Stimulated activated effector memory CD8-positive, alpha-beta T cell treated with anti-CD3 and anti-CD28 coated beads, Interleukin-12 subunit alpha, Interleukin-12 subunit beta, amount 100 ng/mL, for 72 hours (primary cell): ENCODE measurements around the gene HOMER2.
"Not testable (repeated sequence)": the region's sequence is repeated elsewhere in the genome, so short reads cannot be mapped to it uniquely, and the experiment has no call there.

Experiments
- ATAC-seq: fragments of 150-1000 bp; cut with Tn5 transposase; 2 replicates; pipeline ENCODE4 v1.10.0; 2021
- DNase-seq, 2 donors: peaks; one replicate each; pipeline ENCODE4 v3.0.0; 2021 to 2022; ENCODE audit warnings: low spot score in 2 of 2
- H3K27ac Mint-ChIP-seq: one replicate; pipeline ENCODE4 v1.8.0; 2022; ENCODE audit warnings: mild to moderate bottlenecking, mixed read lengths
- H3K36me3 Mint-ChIP-seq: one replicate; pipeline ENCODE4 v1.8.0; 2022; ENCODE audit warnings: mild to moderate bottlenecking, mixed read lengths
- H3K4me1 Mint-ChIP-seq: one replicate; pipeline ENCODE4 v1.8.0; 2022; ENCODE audit warnings: mixed read lengths
- H3K4me3 Mint-ChIP-seq: one replicate; pipeline ENCODE4 v1.8.0; 2022; ENCODE audit warnings: mild to moderate bottlenecking, mixed read lengths
- H3K9me3 Mint-ChIP-seq: one replicate; pipeline ENCODE4 v1.8.0; 2022; ENCODE audit warnings: mixed read lengths

HOMER2 gene

GRCh38 chr15:82833362-82833682, 119.2 kb downstream of the HOMER2 start:
- DNase-seq, result no peak
- H3K36me3 Mint-ChIP-seq, result peaks cover 97% of the 10 kb centered on the region
- peak overlapping the region; percentile 37 for H3K4me3 Mint-ChIP-seq
- peaks cover 2% of the 10 kb centered on the region for H3K9me3 Mint-ChIP-seq
- H3K27ac Mint-ChIP-seq, result peak overlapping the region; percentile 80
- no peak for ATAC-seq
- peaks cover 53% of the 10 kb centered on the region for H3K4me1 Mint-ChIP-seq

- Mint-ChIP-seq H3K36me3 (peaks cover 100% of the 10 kb centered on the region), H3K4me1 (peaks cover 54% of the 10 kb centered on the region), H3K4me3 (peak overlapping the region; percentile 37), H3K27ac (peak overlapping the region; percentile 80), H3K9me3 (no peaks in the 10 kb centered on the region)
- DNase-seq (peak in 1 of 2 donors; percentile 72), ATAC-seq (peak; percentile 93)
These were observed 119.7 kb downstream of the HOMER2 start for GRCh38 chr15:82832601-82833361.

- H3K4me1 Mint-ChIP-seq, result peaks cover 52% of the 10 kb centered on the region
- H3K9me3 Mint-ChIP-seq, result no peaks in the 10 kb centered on the region
- H3K36me3 Mint-ChIP-seq, result peaks cover 100% of the 10 kb centered on the region
- DNase-seq (no peak), ATAC-seq (no peak)
- peak overlapping the region; percentile 37 for H3K4me3 Mint-ChIP-seq
- peak overlapping the region; percentile 80 for H3K27ac Mint-ChIP-seq
These were observed 120.5 kb downstream of the HOMER2 start for GRCh38 chr15:82831894-82832600.

GRCh38 chr15:82830427-82831173, 121.9 kb downstream of the HOMER2 start:
- DNase-seq, result no peak
- no peaks in the 10 kb centered on the region for H3K9me3 Mint-ChIP-seq
- no peak overlapping the region for H3K4me3 Mint-ChIP-seq
- no peak overlapping the region for H3K27ac Mint-ChIP-seq
- peak; percentile 57 for ATAC-seq
- H3K4me1 Mint-ChIP-seq, result peaks cover 47% of the 10 kb centered on the region
- peaks cover 100% of the 10 kb centered on the region for H3K36me3 Mint-ChIP-seq

GRCh38 chr15:82829234-82829633, 123.3 kb downstream of the HOMER2 start:
- Mint-ChIP-seq H3K4me3 (no peak overlapping the region), H3K36me3 (peaks cover 100% of the 10 kb centered on the region), H3K4me1 (peaks cover 47% of the 10 kb centered on the region), H3K9me3 (no peaks in the 10 kb centered on the region), H3K27ac (no peak overlapping the region)
- ATAC-seq, result no peak
- DNase-seq, result no peak

- peak; percentile 31 for ATAC-seq
- DNase-seq, result no peak
- no peak overlapping the region for H3K4me3 Mint-ChIP-seq
- H3K4me1 Mint-ChIP-seq, result peaks cover 43% of the 10 kb centered on the region
- H3K36me3 Mint-ChIP-seq, result peaks cover 100% of the 10 kb centered on the region
- H3K9me3 Mint-ChIP-seq, result no peaks in the 10 kb centered on the region
- no peak overlapping the region for H3K27ac Mint-ChIP-seq
These were observed 124.4 kb downstream of the HOMER2 start for GRCh38 chr15:82828075-82828474.

- Mint-ChIP-seq H3K4me1 (peaks cover 4% of the 10 kb centered on the region), H3K36me3 (peaks cover 100% of the 10 kb centered on the region), H3K4me3 (no peak overlapping the region), H3K9me3 (no peaks in the 10 kb centered on the region), H3K27ac (no peak overlapping the region)
- no peak for DNase-seq
- ATAC-seq, result no peak
These were observed 129.5 kb downstream of the HOMER2 start for GRCh38 chr15:82823049-82823448.

GRCh38 chr15:82821851-82822250, 130.7 kb downstream of the HOMER2 start:
- H3K4me3 Mint-ChIP-seq, ATAC-seq, DNase-seq, H3K9me3 Mint-ChIP-seq, H3K4me1 Mint-ChIP-seq, H3K27ac Mint-ChIP-seq: not testable (repeated sequence)
- peaks cover 100% of the 10 kb centered on the region for H3K36me3 Mint-ChIP-seq

GRCh38 chr15:82821396-82821795, 131.1 kb downstream of the HOMER2 start:
- not testable (repeated sequence) for ATAC-seq, H3K27ac Mint-ChIP-seq, H3K4me1 Mint-ChIP-seq, H3K9me3 Mint-ChIP-seq, H3K4me3 Mint-ChIP-seq, DNase-seq
- H3K36me3 Mint-ChIP-seq, result peaks cover 100% of the 10 kb centered on the region

- Mint-ChIP-seq H3K4me1 (peaks cover 10% of the 10 kb centered on the region), H3K27ac (no peak overlapping the region), H3K36me3 (peaks cover 100% of the 10 kb centered on the region), H3K4me3 (no peak overlapping the region), H3K9me3 (no peaks in the 10 kb centered on the region)
- DNase-seq, result no peak
- ATAC-seq, result no peak
These were observed 132.4 kb downstream of the HOMER2 start for GRCh38 chr15:82820128-82820527.

GRCh38 chr15:82812994-82813393, 139.5 kb downstream of the HOMER2 start:
- peaks cover 39% of the 10 kb centered on the region for H3K4me1 Mint-ChIP-seq
- H3K9me3 Mint-ChIP-seq, result no peaks in the 10 kb centered on the region
- H3K4me3 Mint-ChIP-seq, result peak overlapping the region; percentile 76
- H3K27ac Mint-ChIP-seq, result peak overlapping the region; percentile 14
- DNase-seq, result no peak
- H3K36me3 Mint-ChIP-seq, result peaks cover 84% of the 10 kb centered on the region
- ATAC-seq, result no peak

GRCh38 chr15:82810890-82811426, 141.6 kb downstream of the HOMER2 start:
- Mint-ChIP-seq H3K36me3 (peaks cover 64% of the 10 kb centered on the region), H3K27ac (peak overlapping the region; percentile 87), H3K4me1 (peaks cover 28% of the 10 kb centered on the region), H3K9me3 (no peaks in the 10 kb centered on the region), H3K4me3 (peak overlapping the region; percentile 76)
- DNase-seq (peak; percentile 10 to 60), ATAC-seq (peak; percentile 40)

- peak overlapping the region; percentile 76 for H3K4me3 Mint-ChIP-seq
- H3K4me1 Mint-ChIP-seq, result peaks cover 28% of the 10 kb centered on the region
- H3K36me3 Mint-ChIP-seq, result peaks cover 57% of the 10 kb centered on the region
- peak overlapping the region; percentile 87 for H3K27ac Mint-ChIP-seq
- DNase-seq, result peak in 1 of 2 donors; percentile 66
- peak; percentile 46 for ATAC-seq
- no peaks in the 10 kb centered on the region for H3K9me3 Mint-ChIP-seq
These were observed 142.2 kb downstream of the HOMER2 start for GRCh38 chr15:82810061-82810889.

- Mint-ChIP-seq H3K27ac (peak within 1 kb of the TSS; percentile 87), H3K9me3 (no peaks in the 10 kb centered on the region), H3K4me1 (peaks cover 28% of the 10 kb centered on the region), H3K4me3 (peak within 1 kb of the TSS; percentile 76), H3K36me3 (peaks cover 49% of the 10 kb centered on the region)
- ATAC-seq (peak; percentile 96), DNase-seq (peak; percentile 83 to 96)
These were observed 143.0 kb downstream of the HOMER2 start, which contains the start of gene WHAMM for GRCh38 chr15:82809308-82810060. WHAMM (plus strand) TSS chr15:82809628; CDS start chr15:82809727, 99 bp downstream.
